ENCODE data around the gene SLX4IP.

- TF ChIP-seq POLR2A (IDR thresholded peaks at IDR 0.05; ENCODE audit: extremely low read depth, insufficient read length): no peak
- no peak for TF ChIP-seq CTCF (IDR thresholded peaks at IDR 0.05; ENCODE audit: low read depth, low read length)
These were observed 237.6 kb downstream of the SLX4IP start for GRCh38 chr20:10672624-10673127.
